ENCODE results near the gene FBXL20.
"Not testable (repeated sequence)": the region's sequence is repeated elsewhere in the genome, so short reads cannot be mapped to it uniquely, and the experiment has no call there.

Gene FBXL20

GRCh38 chr17:39376434-39376833 is 25.0 kb downstream of the FBXL20 start:
- DNase-seq = no peak

- not testable (repeated sequence) for DNase-seq
Measured at GRCh38 chr17:39367805-39368204, 33.6 kb downstream of the FBXL20 start.

DNA sequence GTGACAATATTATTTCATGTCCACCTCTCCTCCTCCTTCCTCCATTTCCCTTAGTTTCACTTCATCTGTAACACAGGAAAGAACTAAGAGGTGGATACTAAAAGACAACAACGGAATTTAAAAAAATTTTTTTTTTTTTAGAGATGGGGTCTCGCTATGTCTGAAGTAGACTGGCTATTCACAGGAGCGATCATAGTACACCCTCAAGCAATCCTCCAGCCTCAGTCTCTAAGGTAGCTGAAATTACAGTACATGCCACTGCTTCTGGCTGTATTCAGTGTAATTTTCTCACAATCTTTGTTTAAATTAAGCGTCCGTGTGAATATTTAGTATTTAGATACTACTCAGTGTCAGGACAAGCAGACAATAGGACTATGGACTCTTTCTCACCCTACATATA is 35.6 kb downstream of the FBXL20 start:
- DNase-seq = no peak

GRCh38 chr17:39365242-39365641 is 36.2 kb downstream of the FBXL20 start:
- DNase-seq = no peak

DNA sequence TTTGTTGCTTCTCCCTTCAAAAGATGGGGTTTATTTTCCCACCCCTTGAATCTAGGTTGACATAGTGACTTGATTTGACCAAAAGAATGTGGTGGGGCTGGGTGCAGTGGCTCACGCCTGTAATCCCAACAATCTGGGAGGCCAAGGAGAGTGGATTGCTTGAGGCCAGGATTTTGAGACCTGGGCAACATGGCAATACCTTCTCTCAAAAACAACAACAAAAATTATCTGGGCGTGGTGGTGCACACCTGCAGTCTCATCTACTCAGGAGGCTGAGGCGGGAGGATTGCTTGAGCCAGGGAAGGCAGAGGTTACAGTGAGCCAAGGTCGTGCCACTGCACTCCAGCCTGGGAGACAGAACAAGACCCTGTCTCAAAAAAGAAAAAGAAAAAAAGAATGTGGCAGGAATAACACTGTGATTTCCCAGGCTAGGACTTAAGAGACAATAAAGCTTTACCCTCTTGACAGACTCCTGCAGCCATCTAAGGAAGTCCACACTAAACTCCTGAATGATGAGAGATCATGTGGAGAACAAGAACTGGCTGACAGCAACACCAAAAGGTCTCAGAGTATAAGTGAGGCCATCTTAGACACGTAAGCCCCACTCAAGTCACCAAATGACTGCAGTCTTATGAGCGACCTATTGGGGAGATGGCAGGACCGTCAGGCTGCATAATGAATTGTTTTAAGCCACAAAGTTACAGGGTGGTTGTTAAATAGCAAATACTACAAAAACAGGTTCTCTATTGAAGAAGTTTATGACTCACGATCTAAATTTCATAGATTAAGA is 37.0 kb downstream of the FBXL20 start:
- no peak for DNase-seq

GRCh38 chr17:39361064-39361463 is 40.4 kb downstream of the FBXL20 start:
- no peak for DNase-seq

DNA sequence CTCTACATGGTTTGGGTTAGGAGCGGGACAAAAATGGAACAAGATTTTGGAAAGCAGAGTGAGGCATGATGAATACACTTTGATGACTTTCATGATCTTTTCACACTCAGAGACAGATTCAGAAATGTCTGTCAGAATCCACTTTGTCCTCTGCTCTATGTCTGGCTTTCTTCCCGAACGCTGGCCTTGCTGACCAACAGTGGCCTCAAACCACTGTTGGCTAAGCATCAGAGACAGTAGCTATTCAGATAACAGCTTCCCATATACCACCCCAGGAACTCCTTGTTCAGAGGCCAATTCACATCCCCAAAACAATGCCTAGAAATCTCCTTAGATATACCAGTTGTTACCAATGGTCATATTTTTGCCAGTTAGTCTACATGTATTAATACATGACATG is 40.9 kb downstream of the FBXL20 start:
- DNase-seq = no peak

DNA sequence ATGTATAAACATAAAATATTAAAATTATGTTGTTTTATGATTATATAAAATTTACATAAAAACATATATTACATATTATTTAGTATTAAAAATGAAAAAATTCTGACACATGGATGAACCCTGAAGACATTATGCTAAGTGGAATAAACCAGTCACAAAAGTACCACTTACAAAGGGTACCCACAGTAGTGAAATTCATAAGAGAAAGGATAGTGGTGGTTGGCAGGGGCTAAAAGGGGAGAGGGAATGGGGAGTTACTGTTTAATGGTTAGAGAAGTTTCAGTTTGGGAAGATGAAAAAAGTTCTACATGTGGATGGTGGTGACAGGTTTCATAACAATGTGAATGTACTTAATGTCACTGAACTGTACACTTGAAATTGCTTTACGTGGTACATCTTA is 41.4 kb downstream of the FBXL20 start:
- no peak for DNase-seq

DNA sequence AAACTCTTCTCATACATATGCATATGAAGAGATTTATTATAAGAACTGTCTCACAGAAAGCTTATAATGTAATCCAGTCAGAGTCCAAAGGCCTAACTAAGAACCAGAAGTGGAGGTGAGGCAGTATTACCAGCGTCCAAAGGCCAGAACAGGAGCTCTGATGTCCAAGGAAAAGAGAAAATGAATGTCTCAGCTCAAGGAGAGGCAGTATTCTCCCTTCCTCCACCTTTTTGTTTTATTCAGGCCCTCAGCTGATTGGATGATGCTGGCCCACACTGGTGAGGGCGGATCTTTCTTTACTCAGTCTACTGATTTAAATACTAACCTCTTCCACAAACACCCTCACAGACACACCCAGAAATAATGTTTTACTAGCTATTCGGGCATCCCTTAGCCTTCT is 43.4 kb downstream of the FBXL20 start:
- DNase-seq = no peak

- DNase-seq = no peak
Measured at GRCh38 chr17:39357488-39357887, 43.9 kb downstream of the FBXL20 start.

DNA sequence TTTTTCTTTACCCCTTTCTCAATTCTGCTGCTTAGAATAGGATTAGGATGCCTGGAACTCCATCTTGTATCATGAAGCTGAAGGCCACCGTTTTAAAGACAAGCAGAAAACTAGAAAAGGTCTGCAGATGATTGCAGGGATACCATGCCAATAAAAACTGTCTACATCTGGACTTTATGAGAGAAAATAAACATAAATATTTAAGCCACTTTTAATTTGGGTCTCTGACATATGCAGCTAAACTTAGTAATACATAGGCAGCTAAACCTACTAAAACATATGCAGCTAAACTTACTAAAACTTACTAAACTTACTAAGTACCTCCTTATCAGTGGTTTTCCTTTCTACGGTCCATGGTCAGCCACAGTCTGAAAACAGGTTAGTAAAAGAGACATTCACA is 48.4 kb downstream of the FBXL20 start:
- no peak for DNase-seq

DNA sequence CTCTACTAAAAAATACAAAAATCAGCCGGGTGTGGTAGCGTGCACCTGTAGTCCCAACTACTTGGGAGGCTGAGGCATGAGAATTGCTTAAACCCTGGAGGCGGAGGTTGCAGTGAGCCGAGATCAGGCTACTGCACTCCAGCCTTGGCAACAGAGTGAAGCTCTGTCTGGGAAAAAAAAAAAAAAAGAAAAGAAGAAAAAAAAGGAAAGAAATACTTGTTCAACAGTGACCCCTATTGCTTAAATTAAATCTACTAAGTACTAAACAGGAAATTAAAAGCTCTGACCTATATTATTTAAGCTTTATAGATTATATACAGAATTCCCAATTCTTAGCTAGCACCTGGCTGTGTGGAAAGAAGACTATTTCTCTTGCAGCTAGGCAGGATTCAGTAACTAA is 48.9 kb downstream of the FBXL20 start:
- no peak for DNase-seq

- no peak for DNase-seq
Measured at GRCh38 chr17:39351508-39351907, 49.9 kb downstream of the FBXL20 start.

GRCh38 chr17:39349246-39349645 is 52.2 kb downstream of the FBXL20 start:
- DNase-seq = no peak

DNA sequence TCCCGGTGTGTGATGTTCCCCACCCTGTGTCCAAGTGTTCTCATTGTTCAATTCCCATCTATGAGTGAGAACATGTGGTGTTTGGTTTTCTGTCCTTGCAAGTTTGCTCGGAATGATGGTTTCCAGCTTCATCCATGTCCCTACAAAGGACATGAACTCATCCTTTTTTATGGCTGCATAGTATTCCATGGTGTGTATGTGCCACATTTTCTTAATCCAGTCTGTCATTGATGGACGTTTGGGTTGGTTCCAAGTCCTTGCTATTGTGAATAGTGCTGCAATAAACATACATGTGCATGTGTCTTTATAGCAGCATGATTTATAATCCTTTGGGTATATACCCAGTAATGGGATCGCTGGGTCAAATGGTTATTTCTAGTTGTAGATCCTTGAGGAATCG is 54.6 kb downstream of the FBXL20 start:
- not testable (repeated sequence) for DNase-seq

GRCh38 chr17:39341541-39341940 is 59.9 kb downstream of the FBXL20 start:
- DNase-seq = no peak

DNA sequence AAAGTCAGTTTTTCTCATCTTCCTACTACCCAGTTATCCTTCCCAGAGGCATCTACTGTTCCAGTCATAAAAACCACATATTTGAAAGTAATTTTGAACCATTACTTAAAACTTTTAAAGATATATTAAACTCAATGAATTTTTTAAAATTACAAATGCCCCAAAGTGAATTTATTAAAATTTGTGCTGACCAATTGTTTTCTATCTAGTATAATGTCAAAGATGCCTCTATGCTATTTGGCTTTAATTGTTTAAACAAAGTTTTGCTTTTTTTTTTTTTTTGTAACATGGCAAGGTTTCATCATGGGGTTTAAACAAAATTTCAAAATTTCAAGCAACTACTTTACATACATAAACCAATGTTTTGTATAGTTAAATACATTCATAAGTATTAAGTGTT is 60.7 kb downstream of the FBXL20 start:
- DNase-seq = no peak

DNA sequence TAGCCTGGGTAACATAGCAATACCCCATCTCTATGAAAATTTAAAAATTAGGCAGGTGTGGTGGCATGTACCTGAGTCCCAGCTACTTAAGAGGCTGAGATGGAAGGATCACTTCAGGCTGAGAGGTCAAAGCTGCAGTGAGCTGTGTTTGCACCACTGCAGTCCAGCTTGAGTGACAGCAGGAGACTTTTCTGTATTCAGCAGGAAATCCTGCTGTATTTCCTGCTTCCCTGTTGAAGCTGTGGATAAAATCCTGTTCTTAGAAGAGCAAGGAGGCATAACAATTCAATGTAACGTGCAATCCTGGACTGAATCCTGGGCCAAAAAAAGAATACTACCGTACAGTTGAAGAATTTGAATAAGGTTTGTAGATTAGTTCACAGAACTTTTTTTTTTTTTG is 62.2 kb downstream of the FBXL20 start:
- no peak for DNase-seq

DNA sequence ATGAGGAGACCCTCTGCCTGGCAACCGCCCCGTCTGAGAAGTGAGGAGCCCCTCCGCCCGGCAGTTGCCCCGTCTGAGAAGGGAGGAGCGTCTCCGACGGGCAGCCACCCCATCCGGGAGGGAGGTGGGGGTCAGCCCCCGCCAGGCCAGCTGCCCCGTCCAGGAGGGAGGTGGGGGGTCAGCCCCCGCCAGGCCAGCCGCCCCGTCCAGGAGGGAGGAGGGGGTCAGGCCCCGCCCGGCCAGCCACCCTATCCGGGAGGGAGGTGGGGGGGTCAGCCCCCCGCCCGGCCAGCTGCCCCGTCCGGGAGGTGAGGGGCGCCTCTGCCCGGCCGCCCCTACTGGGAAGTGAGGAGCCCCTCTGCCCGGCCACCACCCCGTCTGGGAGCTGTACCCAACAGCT is 63.8 kb downstream of the FBXL20 start:
- not testable (repeated sequence) for DNase-seq

GRCh38 chr17:39335704-39336223 is 65.7 kb downstream of the FBXL20 start:
- no peak for DNase-seq

DNA sequence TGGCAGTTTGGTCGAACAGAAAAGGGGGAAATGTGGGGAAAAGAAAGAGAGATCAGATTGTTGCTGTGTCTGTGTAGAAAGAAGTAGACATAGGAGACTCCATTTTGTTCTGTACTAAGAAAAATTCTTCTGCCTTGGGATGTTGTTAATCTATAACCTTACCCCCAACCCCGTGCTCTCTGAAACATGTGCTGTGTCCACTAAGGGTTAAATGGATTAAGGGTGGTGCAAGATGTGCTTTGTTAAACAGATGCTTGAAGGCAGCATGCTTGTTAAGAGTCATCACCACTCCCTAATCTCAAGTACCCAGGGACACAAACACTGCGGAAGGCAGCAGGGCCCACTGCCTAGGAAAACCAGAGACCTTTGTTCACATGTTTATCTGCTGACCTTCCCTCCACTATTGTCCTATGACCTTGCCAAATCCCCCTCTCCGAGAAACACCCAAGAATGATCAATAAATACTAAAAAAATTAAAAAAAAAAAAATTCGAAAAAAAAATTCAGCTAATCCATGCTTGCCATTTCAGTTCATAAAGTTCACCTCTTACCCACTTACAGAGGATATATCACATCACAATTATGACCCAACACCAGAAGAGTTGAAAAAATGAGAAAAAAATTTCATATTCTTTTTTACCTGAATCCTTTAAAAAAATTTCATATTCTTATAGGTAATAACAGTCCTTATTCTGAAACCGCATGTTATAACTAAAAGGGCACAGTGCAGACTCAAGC is 67.2 kb downstream of the FBXL20 start:
- not testable (repeated sequence) for DNase-seq

DNA sequence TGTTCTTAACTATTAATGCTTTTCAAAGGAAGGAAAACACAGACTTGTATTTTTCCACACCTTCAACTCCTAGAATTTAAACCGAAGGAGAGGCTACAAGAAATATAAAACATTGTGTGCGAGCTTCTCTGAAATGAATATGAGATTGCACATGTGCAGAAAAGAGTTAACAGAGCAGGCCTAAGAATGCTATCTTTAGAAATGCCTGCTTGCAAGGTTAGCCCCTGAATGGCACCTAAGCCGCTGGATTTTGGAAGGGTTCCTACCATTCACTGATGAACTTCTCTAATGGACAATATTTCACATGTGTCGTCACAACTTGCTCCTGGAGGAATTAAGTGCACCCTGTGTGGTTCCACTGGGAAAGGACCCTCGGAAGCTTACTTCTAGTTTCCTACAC is 69.3 kb downstream of the FBXL20 start:
- no peak for DNase-seq

DNA sequence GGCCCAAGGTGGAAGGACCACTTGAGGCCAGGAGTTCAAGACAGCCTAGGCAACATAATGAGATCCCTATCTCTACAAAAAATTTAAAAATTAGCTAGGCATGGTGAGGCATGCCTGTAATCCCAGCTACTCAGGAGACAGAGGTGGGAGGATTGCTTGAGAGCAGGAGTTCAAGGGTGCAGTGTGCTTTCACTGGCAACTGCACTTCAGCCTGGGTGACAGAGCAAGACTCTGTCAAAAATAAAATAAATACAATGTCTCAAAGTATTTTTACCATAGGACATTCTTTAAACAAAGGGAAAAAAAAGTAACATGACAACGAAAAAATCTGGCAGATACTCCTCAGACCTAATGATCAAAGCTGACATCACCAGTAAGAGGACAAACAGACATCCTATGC is 72.6 kb downstream of the FBXL20 start:
- DNase-seq = no peak

DNA sequence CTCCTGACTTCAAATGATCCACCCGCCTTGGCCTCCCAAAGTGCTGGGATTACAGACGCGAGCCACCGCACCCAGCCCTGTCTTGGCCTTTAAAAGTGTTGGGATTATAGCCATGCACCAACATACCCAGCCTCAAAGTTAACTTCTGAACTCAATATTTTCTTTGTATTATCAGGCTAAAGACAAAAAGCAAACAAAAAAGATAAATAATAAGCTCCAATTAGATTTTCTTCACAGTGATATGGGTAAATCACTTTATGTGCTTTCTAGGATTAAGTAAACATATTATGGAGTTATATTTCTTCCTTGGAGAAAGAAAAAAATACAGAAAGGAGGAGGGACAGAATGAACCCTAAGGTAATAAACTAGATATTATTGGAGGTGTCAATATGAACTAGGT is 74.3 kb downstream of the FBXL20 start:
- DNase-seq = no peak

Measured in activated CD4-positive, CD25-positive, alpha-beta regulatory T cell treated with anti-CD3 and anti-CD28 coated beads, Interleukin-2, amount 50 U/mL, for 72 hours (primary cell).